Measurements from ENCODE around the gene TRAM2. TPM values are rescaled to one million over a fixed set of nuclear protein-coding genes. Genes with fewer than 3 reads are reported as not detected.

The TRAM2 gene
- total RNA-seq, 1 experiment from 2014 or later, result 21.2 TPM

- Histone ChIP-seq H2BK5ac (ENCODE audit: insufficient read length, low read length) (no peak overlapping the region), H2BK12ac (ENCODE audit: insufficient read length, low read depth, low read length) (no peak overlapping the region), H3K79me1 (ENCODE audit: insufficient read depth, low read depth, low read length, poor library complexity, severe bottlenecking) (peaks cover 2% of the 10 kb centered on the region), H2BK120ac (ENCODE audit: low read depth, low read length, poor library complexity, severe bottlenecking) (no peak overlapping the region), H3K23me2 (ENCODE audit: insufficient read length, low read depth, low read length, poor library complexity, severe bottlenecking) (no peaks in the 10 kb centered on the region), H4K5ac (ENCODE audit: insufficient read length, low read depth, low read length) (no peak overlapping the region), H2BK15ac (ENCODE audit: low read depth, low read length) (no peak overlapping the region), H3K27me3 (ENCODE audit: insufficient read depth, low read length) (no peaks in the 10 kb centered on the region), H3K23ac (ENCODE audit: insufficient read length, low read depth, low read length) (no peak overlapping the region), H3K9ac (ENCODE audit: extremely low read depth, insufficient read length, low read length) (no peak overlapping the region), H3K4ac (ENCODE audit: low read depth, low read length) (no peak overlapping the region), H4K91ac (ENCODE audit: insufficient read length, low read depth, low read length) (no peak overlapping the region), H2AK5ac (ENCODE audit: insufficient read length, low read length) (no peak overlapping the region), H3T11ph (ENCODE audit: low read length) (no peak overlapping the region), H3K27ac (ENCODE audit: insufficient read length, low read depth, low read length) (no peak overlapping the region), H3K4me1 (ENCODE audit: insufficient read depth, low read length) (peaks cover 4% of the 10 kb centered on the region; the same call in 1 of the 2 replicates), H3K56ac (ENCODE audit: insufficient read length, low read depth, low read length) (no peak overlapping the region), H3K9me3 (ENCODE audit: control insufficient read depth, low read depth, low read length) (no peaks in the 10 kb centered on the region), H2AFZ (ENCODE audit: low read length) (no peak overlapping the region), H3K18ac (ENCODE audit: insufficient read length, low read depth, low read length) (no peak overlapping the region), H4K20me1 (ENCODE audit: control insufficient read depth, insufficient read depth, insufficient read length) (no peaks in the 10 kb centered on the region), H2BK20ac (ENCODE audit: low read depth, low read length, poor library complexity, severe bottlenecking) (no peak overlapping the region), H4K8ac (replicated peaks; ENCODE audit: insufficient read length, low read depth, low read length) (no peak overlapping the region), H3K4me2 (ENCODE audit: insufficient read depth, insufficient read length, low read length) (no peak overlapping the region), H3K14ac (ENCODE audit: insufficient read depth, low read length) (no peak overlapping the region), H3K79me2 (ENCODE audit: insufficient read depth, low read length) (peaks cover 2% of the 10 kb centered on the region; the same call in 1 of the 2 replicates)
- Mint-ChIP-seq H3K4me3 (no peak overlapping the region), H3K27ac (no peak overlapping the region; a peak in 1 of 7 replicates), H3K9me3 (no peaks in the 10 kb centered on the region), H3K4me1 (peaks cover 41 to 42% of the 10 kb centered on the region in 2 experiments), H3K27me3 (ENCODE audit: low read depth) (no peaks in the 10 kb centered on the region; the same call in 1 of the 2 replicates), H3K36me3 (ENCODE audit: insufficient read depth in 1 of 3, low read depth in 3 of 3) (no peaks in the 10 kb centered on the region)
- TF ChIP-seq, protein P1, sequence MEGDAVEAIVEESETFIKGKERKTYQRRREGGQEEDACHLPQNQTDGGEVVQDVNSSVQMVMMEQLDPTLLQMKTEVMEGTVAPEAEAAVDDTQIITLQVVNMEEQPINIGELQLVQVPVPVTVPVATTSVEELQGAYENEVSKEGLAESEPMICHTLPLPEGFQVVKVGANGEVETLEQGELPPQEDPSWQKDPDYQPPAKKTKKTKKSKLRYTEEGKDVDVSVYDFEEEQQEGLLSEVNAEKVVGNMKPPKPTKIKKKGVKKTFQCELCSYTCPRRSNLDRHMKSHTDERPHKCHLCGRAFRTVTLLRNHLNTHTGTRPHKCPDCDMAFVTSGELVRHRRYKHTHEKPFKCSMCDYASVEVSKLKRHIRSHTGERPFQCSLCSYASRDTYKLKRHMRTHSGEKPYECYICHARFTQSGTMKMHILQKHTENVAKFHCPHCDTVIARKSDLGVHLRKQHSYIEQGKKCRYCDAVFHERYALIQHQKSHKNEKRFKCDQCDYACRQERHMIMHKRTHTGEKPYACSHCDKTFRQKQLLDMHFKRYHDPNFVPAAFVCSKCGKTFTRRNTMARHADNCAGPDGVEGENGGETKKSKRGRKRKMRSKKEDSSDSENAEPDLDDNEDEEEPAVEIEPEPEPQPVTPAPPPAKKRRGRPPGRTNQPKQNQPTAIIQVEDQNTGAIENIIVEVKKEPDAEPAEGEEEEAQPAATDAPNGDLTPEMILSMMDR (conservative IDR thresholded peaks at IDR 0.05), result no peak
- no peak for DNase-seq
- no CpG with 5 or more reads among the region's 3 CpGs for WGBS (ENCODE audit: extremely low coverage, insufficient read length, low lambda C conversion rate)
These were observed 13.9 kb downstream of the TRAM2 start for GRCh38 chr6:52562911-52563310.

Measured in H9 (cell line).